ENCODE measurements around the gene FYB1.

Gene FYB1

GRCh38 chr5:39143151-39143860 is 76.1 kb downstream of the FYB1 start:
- no peak for ATAC-seq
- TF ChIP-seq PATZ1 (CRISPR knock-in tag; IDR thresholded peaks at IDR 0.05; ENCODE audit: borderline replicate concordance) (no peak), ARNTL (CRISPR knock-in tag; IDR thresholded peaks at IDR 0.05; ENCODE audit: borderline replicate concordance, low read depth) (no peak), GLIS3 (CRISPR knock-in tag; IDR thresholded peaks at IDR 0.05) (no peak), ISL1 (CRISPR knock-in tag; IDR thresholded peaks at IDR 0.05) (no peak), ESRRG (CRISPR knock-in tag; IDR thresholded peaks at IDR 0.05) (no peak), PPARA (CRISPR knock-in tag; IDR thresholded peaks at IDR 0.05; ENCODE audit: borderline replicate concordance) (no peak), SNAI2 (CRISPR knock-in tag; IDR thresholded peaks at IDR 0.05) (no peak), POU6F1 (CRISPR knock-in tag; IDR thresholded peaks at IDR 0.05; ENCODE audit: borderline replicate concordance, low read depth) (no peak), OSR1 (CRISPR knock-in tag; IDR thresholded peaks at IDR 0.05) (no peak), TOX (CRISPR knock-in tag; IDR thresholded peaks at IDR 0.05; ENCODE audit: borderline replicate concordance) (no peak), BACH2 (CRISPR knock-in tag; IDR thresholded peaks at IDR 0.05; ENCODE audit: borderline replicate concordance) (no peak), ZNF70 (CRISPR knock-in tag; IDR thresholded peaks at IDR 0.05) (no peak), CSRNP3 (CRISPR knock-in tag; IDR thresholded peaks at IDR 0.05) (no peak), TCF4 (CRISPR knock-in tag; IDR thresholded peaks at IDR 0.05; ENCODE audit: borderline replicate concordance) (no peak), ZFP3 (CRISPR knock-in tag; IDR thresholded peaks at IDR 0.05) (no peak), TSHZ2 (CRISPR knock-in tag; IDR thresholded peaks at IDR 0.05) (no peak), CREB5 (CRISPR knock-in tag; IDR thresholded peaks at IDR 0.05; ENCODE audit: low read depth) (no peak), RARB (CRISPR knock-in tag; IDR thresholded peaks at IDR 0.05) (no peak)

GRCh38 chr5:39140558-39141168 is 78.7 kb downstream of the FYB1 start:
- no peak for ATAC-seq
- TF ChIP-seq CSDC2 (CRISPR knock-in tag; IDR thresholded peaks at IDR 0.05) (no peak), ZFP30 (CRISPR knock-in tag; IDR thresholded peaks at IDR 0.05) (no peak), GLIS3 (CRISPR knock-in tag; IDR thresholded peaks at IDR 0.05) (no peak), ZC3H10 (CRISPR knock-in tag; IDR thresholded peaks at IDR 0.05) (no peak), ISL1 (CRISPR knock-in tag; IDR thresholded peaks at IDR 0.05) (no peak), ZFP3 (CRISPR knock-in tag; IDR thresholded peaks at IDR 0.05) (no peak), CSRNP3 (CRISPR knock-in tag; IDR thresholded peaks at IDR 0.05) (no peak), ZNF8 (CRISPR knock-in tag; IDR thresholded peaks at IDR 0.05) (no peak), TOX (CRISPR knock-in tag; IDR thresholded peaks at IDR 0.05; ENCODE audit: borderline replicate concordance) (no peak), ESRRG (CRISPR knock-in tag; IDR thresholded peaks at IDR 0.05) (no peak), CREB5 (CRISPR knock-in tag; IDR thresholded peaks at IDR 0.05; ENCODE audit: low read depth) (no peak), RARB (CRISPR knock-in tag; IDR thresholded peaks at IDR 0.05) (no peak), TSHZ2 (CRISPR knock-in tag; IDR thresholded peaks at IDR 0.05) (no peak), OSR1 (CRISPR knock-in tag; IDR thresholded peaks at IDR 0.05) (no peak), ZNF70 (CRISPR knock-in tag; IDR thresholded peaks at IDR 0.05) (no peak)
